Endodermal cell (in vitro differentiated cells): ENCODE results near the gene ARHGEF33. TPM values are rescaled to one million over a fixed set of nuclear protein-coding genes. Genes with fewer than 3 reads are reported as not detected.

ENCODE experiments used
- DNase-seq: peaks from one replicate; pipeline ENCODE4 v3.0.0-alpha.2; 2017
- H3K27ac ChIP-seq: 2 replicates; pipeline ENCODE4 v1.5.1; 2013; ENCODE audit warnings: mild to moderate bottlenecking, low read depth, low read length, moderate library complexity
- H3K27me3 ChIP-seq: 2 replicates; pipeline ENCODE4 v1.6.1; 2013; ENCODE audit warnings: mild to moderate bottlenecking, low read length, moderate library complexity; ENCODE audit not compliant: insufficient read depth, control insufficient read depth, poor library complexity, severe bottlenecking
- H3K36me3 ChIP-seq: 2 replicates; pipeline ENCODE4 v1.7.0; 2013; ENCODE audit warnings: mild to moderate bottlenecking, low read length, moderate library complexity; ENCODE audit not compliant: control insufficient read depth, insufficient read depth
- H3K4me1 ChIP-seq: one replicate; pipeline ENCODE4 v1.7.0; 2013; ENCODE audit warnings: low read length; ENCODE audit not compliant: control insufficient read depth, insufficient read depth
- H3K4me3 ChIP-seq: 2 replicates; pipeline ENCODE4 v1.5.1; 2013; ENCODE audit warnings: mild to moderate bottlenecking, low read length, moderate library complexity
- H3K9ac ChIP-seq: 2 replicates; pipeline ENCODE4 v1.6.1; 2013; ENCODE audit warnings: mild to moderate bottlenecking, low read length, moderate library complexity; ENCODE audit not compliant: poor library complexity, severe bottlenecking; ENCODE audit errors: extremely low read depth
- H3K9me3 ChIP-seq: 2 replicates; pipeline ENCODE4 v1.6.1; 2013; ENCODE audit warnings: mild to moderate bottlenecking, low read length, moderate library complexity; ENCODE audit not compliant: control insufficient read depth
- H3K27ac Mint-ChIP-seq: 2 replicates; pipeline ENCODE4 v1.8.0; 2020; ENCODE audit warnings: mixed read lengths
- H3K27me3 Mint-ChIP-seq: 2 replicates; pipeline ENCODE4 v1.8.0; 2021; ENCODE audit warnings: mild to moderate bottlenecking, mixed read lengths; ENCODE audit not compliant: insufficient read depth
- H3K36me3 Mint-ChIP-seq: 2 replicates; pipeline ENCODE4 v1.8.0; 2020; ENCODE audit warnings: low read depth, mixed read lengths
- H3K4me1 Mint-ChIP-seq: 2 replicates; pipeline ENCODE4 v1.8.0; 2020; ENCODE audit warnings: mixed read lengths
- H3K4me3 Mint-ChIP-seq: 2 replicates; pipeline ENCODE4 v1.8.0; 2020; ENCODE audit warnings: mild to moderate bottlenecking, moderate library complexity, mixed read lengths
- H3K9me3 Mint-ChIP-seq: 2 replicates; pipeline ENCODE4 v1.8.0; 2020; ENCODE audit warnings: mild to moderate bottlenecking, mixed read lengths
- WGBS, 2 experiments: methylation state at CpG; one replicate each; pipeline versions ENCODE4 v1.1.5 to v1.1.7; 2013; ENCODE audit warnings: missing lambda C conversion rate in 2 of 2, mixed read lengths in 1 of 2; ENCODE audit not compliant: insufficient coverage in 1 of 2, insufficient read length in 1 of 2; 5-methylcytosine and 5-hydroxymethylcytosine counted together
- long read RNA-seq, 4 experiments: library from polyadenylated mRNA in 2 of 4; library from RNA in 1 of 4; library from capped mRNA in 1 of 4; stranded (forward) in 3 of 4; unstranded in 1 of 4; transcript quantifications; one replicate each; pipeline ENCODE4 v2.0.0, GENCODE V29; 2020 to 2021; ENCODE audit warnings: inconsistent platforms in 1 of 4
- polyA plus RNA-seq, 2 experiments: library from polyadenylated mRNA; stranded (reverse); fragments of 50-300 nt; gene quantifications; one replicate each; pipeline ENCODE4 v1.2.3, GENCODE V29; 2013
- total RNA-seq, 2 donors: library from RNA; stranded (reverse); fragmentation: NEBNext Ultra II Directional in 1 of 2; extraction: Animal tissue kit (Norgen Biotek cat#: 25700) in 1 of 2; gene quantifications; 2 replicates in 1 of 2; 3 replicates in 1 of 2; pipeline ENCODE4 v1.2.1, GENCODE V29; 2021
- TF ChIP-seq, protein P1 (sequence below): fragments of 200-600 bp; sonication (generic); conservative IDR thresholded peaks from 2 replicates; pipeline ENCODE4 v1.5.0; 2021; ENCODE audit warnings: antibody characterized with exemption, mild to moderate bottlenecking

The ARHGEF33 gene
- under 1 TPM; 0.57 to 1.00 TPM for total RNA-seq
- polyA plus RNA-seq (2013, experiment 1 of 2), result 0.75 TPM
- polyA plus RNA-seq (2013, experiment 2 of 2), result 0.75 TPM
- long read RNA-seq, experiment 1, result 0 reads
- long read RNA-seq, experiment 2, partial matches to known transcripts, result 0 of 3 reads
- long read RNA-seq, experiment 2, other reads (novel, unspliced or antisense), result 3 of 3 reads
- long read RNA-seq, experiment 3, partial matches to known transcripts, result 0 of 1 reads
- long read RNA-seq, experiment 3, other reads (novel, unspliced or antisense), result 0 of 1 reads
- long read RNA-seq, experiment 4, result 0 reads

DNA sequence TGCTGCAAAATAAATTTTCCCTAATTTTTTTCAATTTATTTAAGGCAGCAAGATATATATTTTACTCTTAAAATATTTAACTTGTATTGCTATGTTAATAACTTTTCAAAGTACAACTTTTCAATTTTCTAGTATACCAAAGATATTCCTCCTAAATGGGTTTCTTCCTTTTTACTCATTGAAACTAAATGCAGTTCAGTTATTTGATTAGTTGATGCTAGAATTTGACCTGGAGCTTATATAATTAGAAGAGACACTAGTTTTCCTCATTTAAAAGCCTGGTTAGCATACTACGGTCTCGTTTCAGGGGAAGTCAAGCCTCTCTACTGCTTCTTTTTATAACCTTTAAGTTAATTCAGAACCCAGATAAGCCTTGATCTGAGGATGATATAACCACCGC lies at the start of gene ARHGEF33:
Gene ARHGEF33, plus strand, starts transcription at position 301 of the 400 bp plus-strand sequence. CDS start 29,573 bp downstream, outside the sequence.
- 88 to 89% methylated on average over 3 of the region's 3 CpGs for WGBS, 2 experiments
- Histone ChIP-seq H3K9ac (no peak within 1 kb of the TSS), H3K4me1 (no peaks in the 10 kb centered on the region), H3K9me3 (peaks cover 8% of the 10 kb centered on the region), H3K27ac (no peak within 1 kb of the TSS), H3K4me3 (no peak within 1 kb of the TSS), H3K27me3 (no peaks in the 10 kb centered on the region), H3K36me3 (no peaks in the 10 kb centered on the region)
- H3K27ac Mint-ChIP-seq, result no peak within 1 kb of the TSS
- no peak within 1 kb of the TSS for H3K4me3 Mint-ChIP-seq
- peaks cover 2% of the 10 kb centered on the region for H3K9me3 Mint-ChIP-seq
- H3K27me3 Mint-ChIP-seq, result no peaks in the 10 kb centered on the region
- H3K36me3 Mint-ChIP-seq, result no peaks in the 10 kb centered on the region
- TF ChIP-seq, protein P1, sequence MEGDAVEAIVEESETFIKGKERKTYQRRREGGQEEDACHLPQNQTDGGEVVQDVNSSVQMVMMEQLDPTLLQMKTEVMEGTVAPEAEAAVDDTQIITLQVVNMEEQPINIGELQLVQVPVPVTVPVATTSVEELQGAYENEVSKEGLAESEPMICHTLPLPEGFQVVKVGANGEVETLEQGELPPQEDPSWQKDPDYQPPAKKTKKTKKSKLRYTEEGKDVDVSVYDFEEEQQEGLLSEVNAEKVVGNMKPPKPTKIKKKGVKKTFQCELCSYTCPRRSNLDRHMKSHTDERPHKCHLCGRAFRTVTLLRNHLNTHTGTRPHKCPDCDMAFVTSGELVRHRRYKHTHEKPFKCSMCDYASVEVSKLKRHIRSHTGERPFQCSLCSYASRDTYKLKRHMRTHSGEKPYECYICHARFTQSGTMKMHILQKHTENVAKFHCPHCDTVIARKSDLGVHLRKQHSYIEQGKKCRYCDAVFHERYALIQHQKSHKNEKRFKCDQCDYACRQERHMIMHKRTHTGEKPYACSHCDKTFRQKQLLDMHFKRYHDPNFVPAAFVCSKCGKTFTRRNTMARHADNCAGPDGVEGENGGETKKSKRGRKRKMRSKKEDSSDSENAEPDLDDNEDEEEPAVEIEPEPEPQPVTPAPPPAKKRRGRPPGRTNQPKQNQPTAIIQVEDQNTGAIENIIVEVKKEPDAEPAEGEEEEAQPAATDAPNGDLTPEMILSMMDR, result no peak
- DNase-seq, result no peak
- H3K4me1 Mint-ChIP-seq, result peaks cover 19% of the 10 kb centered on the region

DNA sequence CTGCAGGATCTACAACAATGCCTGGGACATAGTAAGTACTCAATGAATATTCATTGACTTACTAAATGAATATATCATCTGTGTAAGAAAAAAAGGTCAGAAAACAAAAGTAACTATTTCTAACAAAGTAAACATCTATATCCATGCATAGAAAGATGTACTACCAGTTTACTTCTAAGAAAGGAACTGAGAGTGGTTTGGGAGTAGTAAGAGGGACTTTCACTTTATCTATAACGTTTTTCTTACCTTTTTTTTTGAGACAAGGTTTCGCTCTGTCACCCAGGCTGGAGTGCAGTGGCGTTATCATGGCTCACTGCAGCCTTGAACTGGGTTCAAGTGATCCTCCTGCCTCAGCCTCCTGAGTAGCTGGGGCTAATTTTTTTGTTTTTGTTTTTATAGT lies 39.6 kb upstream of the ARHGEF33 start:
- TF ChIP-seq, protein P1, result no peak
- no peaks in the 10 kb centered on the region for H3K27me3 ChIP-seq
- H3K9me3 ChIP-seq, result no peaks in the 10 kb centered on the region
- H3K36me3 ChIP-seq, result peaks cover 82% of the 10 kb centered on the region
- no peak overlapping the region for H3K4me3 Mint-ChIP-seq
- no peaks in the 10 kb centered on the region for H3K27me3 Mint-ChIP-seq
- 88 to 100% methylated on average over 3 of the region's 3 CpGs for WGBS, 2 experiments
- no peak overlapping the region for H3K27ac Mint-ChIP-seq
- no peaks in the 10 kb centered on the region for H3K9me3 Mint-ChIP-seq
- H3K4me1 ChIP-seq, result no peaks in the 10 kb centered on the region
- no peaks in the 10 kb centered on the region for H3K4me1 Mint-ChIP-seq
- DNase-seq, result no peak
- H3K9ac ChIP-seq, result no peak overlapping the region
- no peak overlapping the region for H3K27ac ChIP-seq
- no peak overlapping the region for H3K4me3 ChIP-seq
- H3K36me3 Mint-ChIP-seq, result peaks cover 60% of the 10 kb centered on the region

DNA sequence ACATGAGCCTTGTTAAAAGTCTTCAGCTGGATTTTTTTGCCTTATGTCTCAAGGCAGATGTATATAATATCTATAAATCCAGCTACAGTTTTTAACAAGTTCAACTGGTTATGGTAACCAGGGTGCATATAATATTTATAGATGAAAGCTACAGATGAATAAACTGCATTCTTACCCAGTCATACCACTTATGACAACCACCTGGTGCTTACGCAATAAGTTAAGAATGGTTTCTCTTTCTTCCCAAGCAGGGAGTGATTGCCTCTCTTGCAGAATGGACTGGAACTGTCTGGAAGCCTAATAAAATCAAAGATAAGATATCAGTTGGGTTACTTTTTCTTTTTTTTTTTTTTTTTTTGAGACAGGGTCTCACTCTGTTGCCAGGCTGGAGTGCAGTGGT lies 33.5 kb upstream of the ARHGEF33 start:
- H3K9me3 Mint-ChIP-seq, result no peaks in the 10 kb centered on the region
- TF ChIP-seq, protein P1, result no peak
- peaks cover 68% of the 10 kb centered on the region for H3K36me3 Mint-ChIP-seq
- no peaks in the 10 kb centered on the region for H3K4me1 ChIP-seq
- no peaks in the 10 kb centered on the region for H3K9me3 ChIP-seq
- no peak overlapping the region for H3K4me3 Mint-ChIP-seq
- peaks cover 91% of the 10 kb centered on the region for H3K36me3 ChIP-seq
- no peaks in the 10 kb centered on the region for H3K4me1 Mint-ChIP-seq
- WGBS, 2 experiments, result 92 to 100% methylated on average over 1 of the region's 1 CpG
- no peak overlapping the region for H3K9ac ChIP-seq
- no peak overlapping the region for H3K27ac ChIP-seq
- no peaks in the 10 kb centered on the region for H3K27me3 ChIP-seq
- H3K27me3 Mint-ChIP-seq, result no peaks in the 10 kb centered on the region
- no peak overlapping the region for H3K4me3 ChIP-seq
- no peak overlapping the region for H3K27ac Mint-ChIP-seq
- DNase-seq, result no peak
